OCI-LY3 (cell line): ENCODE results near the gene RFX6.

Source experiments
- H2AFZ ChIP-seq: fragments of 200-600, 300-600 bp; shearing (Covaris generic); 2 replicates; pipeline ENCODE4 v1.6.0; 2014; ENCODE audit warnings: antibody characterized with exemption, low read depth, low read length
- H3K27ac ChIP-seq: fragments of 200-600, 300-600 bp; sonication (generic); 2 replicates; pipeline ENCODE4 v1.5.1; 2014; ENCODE audit warnings: mild to moderate bottlenecking, low read length, moderate library complexity, mixed read lengths
- H3K27me3 ChIP-seq: fragments of 200-600, 300-600 bp; sonication (generic); 2 replicates; pipeline ENCODE4 v1.6.1; 2014; ENCODE audit warnings: low read depth, low read length, mixed read lengths
- H3K36me3 ChIP-seq: fragments of 200-600, 300-600 bp; sonication (generic); replicated peaks from 2 replicates; pipeline ENCODE3; 2014; ENCODE audit warnings: low read depth, low read length, mixed read lengths
- H3K4me1 ChIP-seq: fragments of 300-600, 200-600 bp; sonication (generic); 2 replicates; pipeline ENCODE4 v1.6.1; 2014; ENCODE audit warnings: low read length, mixed read lengths
- H3K4me2 ChIP-seq: fragments of 200-600, 300-600 bp; sonication (generic); 2 replicates; pipeline ENCODE4 v1.6.1; 2014; ENCODE audit warnings: low read length, mixed read lengths
- H3K4me3 ChIP-seq: fragments of 300-600, 200-600 bp; sonication (generic); 2 replicates; pipeline ENCODE4 v1.5.1; 2014; ENCODE audit warnings: antibody characterized with exemption, mild to moderate bottlenecking, low read length, moderate library complexity
- H3K79me2 ChIP-seq: fragments of 300-600, 200-600 bp; shearing (Covaris generic); 2 replicates; pipeline ENCODE4 v1.6.1; 2014; ENCODE audit warnings: mild to moderate bottlenecking, low read length, mixed read lengths
- H3K9ac ChIP-seq: fragments of 300-600, 200-600 bp; shearing (Covaris generic); 2 replicates; pipeline ENCODE4 v1.6.0; 2014; ENCODE audit warnings: mild to moderate bottlenecking, low read length, moderate library complexity
- H3K9me3 ChIP-seq: fragments of 200-600, 300-600 bp; shearing (Covaris generic); 2 replicates; pipeline ENCODE4 v1.6.1; 2014; ENCODE audit warnings: low read length, mixed read lengths; ENCODE audit not compliant: insufficient read depth
- H4K20me1 ChIP-seq: fragments of 200-600, 300-600 bp; sonication (generic); 2 replicates; pipeline ENCODE4 v1.6.1; 2016; ENCODE audit warnings: low read length, mixed read lengths; ENCODE audit not compliant: insufficient read depth
- CTCF ChIP-seq: fragments of 200-600, 300-600 bp; sonication (generic); IDR thresholded peaks from 2 replicates; pipeline ENCODE4 v1.5.1; 2014; ENCODE audit warnings: antibody characterized with exemption, low read length, low read depth
- EZH2phosphoT487 ChIP-seq: fragments of 200-600 bp; shearing (Covaris generic); IDR thresholded peaks from 2 replicates; pipeline ENCODE4 v1.6.1; 2018; ENCODE audit warnings: antibody characterized with exemption, mixed run types, low read depth

The RFX6 gene

GRCh38 chr6:116884530-116884929, 7.5 kb downstream of the RFX6 start:
- Histone ChIP-seq H4K20me1 (no peaks in the 10 kb centered on the region), H3K36me3 (no peaks in the 10 kb centered on the region), H3K4me1 (no peaks in the 10 kb centered on the region), H3K9me3 (no peaks in the 10 kb centered on the region), H3K79me2 (no peaks in the 10 kb centered on the region), H3K27ac (no peak overlapping the region), H3K27me3 (no peaks in the 10 kb centered on the region), H3K9ac (no peak overlapping the region), H2AFZ (no peak overlapping the region), H3K4me2 (no peak overlapping the region), H3K4me3 (no peak overlapping the region)
- TF ChIP-seq EZH2phosphoT487 (no peak), CTCF (no peak)

GRCh38 chr6:116887168-116887567, 10.1 kb downstream of the RFX6 start:
- Histone ChIP-seq H3K27ac (no peak overlapping the region), H3K79me2 (no peaks in the 10 kb centered on the region), H2AFZ (no peak overlapping the region), H3K9ac (no peak overlapping the region), H4K20me1 (no peaks in the 10 kb centered on the region), H3K27me3 (no peaks in the 10 kb centered on the region), H3K9me3 (no peaks in the 10 kb centered on the region), H3K4me3 (no peak overlapping the region), H3K4me2 (no peak overlapping the region), H3K4me1 (no peaks in the 10 kb centered on the region), H3K36me3 (no peaks in the 10 kb centered on the region)
- no peak for TF ChIP-seq EZH2phosphoT487
- TF ChIP-seq CTCF = no peak

GRCh38 chr6:116887894-116888293, 10.9 kb downstream of the RFX6 start:
- Histone ChIP-seq H3K9ac (no peak overlapping the region), H3K27ac (no peak overlapping the region), H2AFZ (no peak overlapping the region), H3K9me3 (no peaks in the 10 kb centered on the region), H3K79me2 (no peaks in the 10 kb centered on the region), H4K20me1 (no peaks in the 10 kb centered on the region), H3K36me3 (no peaks in the 10 kb centered on the region), H3K27me3 (no peaks in the 10 kb centered on the region), H3K4me3 (no peak overlapping the region), H3K4me2 (no peak overlapping the region), H3K4me1 (no peaks in the 10 kb centered on the region)
- TF ChIP-seq EZH2phosphoT487 (no peak), CTCF (no peak)

GRCh38 chr6:116888732-116889360, 11.8 kb downstream of the RFX6 start:
- H4K20me1 ChIP-seq = no peaks in the 10 kb centered on the region
- H3K9ac ChIP-seq = no peak overlapping the region
- H3K36me3 ChIP-seq = no peaks in the 10 kb centered on the region
- no peak for TF ChIP-seq EZH2phosphoT487
- no peaks in the 10 kb centered on the region for H3K9me3 ChIP-seq
- H3K27ac ChIP-seq = no peak overlapping the region
- no peak overlapping the region for H2AFZ ChIP-seq
- no peak overlapping the region for H3K4me3 ChIP-seq
- no peaks in the 10 kb centered on the region for H3K27me3 ChIP-seq
- H3K79me2 ChIP-seq = no peaks in the 10 kb centered on the region
- H3K4me1 ChIP-seq = no peaks in the 10 kb centered on the region
- H3K4me2 ChIP-seq = no peak overlapping the region
